HepG2 (cell line): Measurements from ENCODE around the gene CTDNEP1. TPM values are rescaled to one million over a fixed set of nuclear protein-coding genes. Genes with fewer than 3 reads are reported as not detected.

Experiments used
- ATAD3A ChIP-seq: sonication (generic); formaldehyde crosslinking; IDR thresholded peaks from 2 replicates; pipeline ENCODE4 v1.4.0; 2020; ENCODE audit warnings: missing genetic modification reagents
- BHLHE40 ChIP-seq: IDR thresholded peaks from 2 replicates; pipeline ENCODE4 v1.6.1; 2011; ENCODE audit warnings: low read length, improper control_type of control experiment
- CREM ChIP-seq, 2 experiments: sonication (generic) in 1 of 2; formaldehyde crosslinking in 1 of 2; IDR thresholded peaks; 2 replicates each; pipeline versions ENCODE4 v1.4.0 to v1.6.1; 2016 to 2020; ENCODE audit warnings: antibody characterized with exemption in 1 of 2, mild to moderate bottlenecking in 1 of 2, missing genetic modification reagents in 1 of 2
- E2F2 ChIP-seq: sonication (generic); formaldehyde crosslinking; IDR thresholded peaks from 2 replicates; pipeline ENCODE4 v1.4.0; 2020; ENCODE audit warnings: missing genetic modification reagents, borderline replicate concordance
- HNRNPH1 ChIP-seq: fragments of 200-400 bp; formaldehyde crosslinking; optimal IDR thresholded peaks from 2 replicates; pipeline ENCODE3; 2017; ENCODE audit warnings: mild to moderate bottlenecking, low read depth, low read length
- HNRNPL ChIP-seq: fragments of 200-400 bp; formaldehyde crosslinking; IDR thresholded peaks from 2 replicates; pipeline ENCODE4 v1.6.1; 2017; ENCODE audit warnings: mild to moderate bottlenecking, low read depth, low read length
- KDM2A ChIP-seq: sonication (generic); formaldehyde crosslinking; IDR thresholded peaks from 2 replicates; pipeline ENCODE4 v1.4.0; 2020; ENCODE audit warnings: low read depth, missing genetic modification reagents, borderline replicate concordance
- KDM4B ChIP-seq: sonication (generic); formaldehyde crosslinking; IDR thresholded peaks from 2 replicates; pipeline ENCODE4 v1.4.0; 2020; ENCODE audit warnings: missing genetic modification reagents
- KMT2A ChIP-seq: sonication (generic); formaldehyde crosslinking; IDR thresholded peaks from 2 replicates; pipeline ENCODE4 v1.4.0; 2020; ENCODE audit warnings: missing genetic modification reagents
- MIXL1 ChIP-seq: IDR thresholded peaks from 2 replicates; pipeline ENCODE4 v1.6.1; 2016
- NR3C1 ChIP-seq: sonication (generic); formaldehyde crosslinking; IDR thresholded peaks from 2 replicates; pipeline ENCODE4 v1.4.0; 2020; ENCODE audit warnings: missing genetic modification reagents
- POLR2AphosphoS5 ChIP-seq: IDR thresholded peaks from 2 replicates; pipeline ENCODE4 v1.6.1; 2012; ENCODE audit warnings: low read depth, low read length
- SAFB2 ChIP-seq: sonication (generic); formaldehyde crosslinking; IDR thresholded peaks from 2 replicates; pipeline ENCODE4 v1.5.1; 2020; ENCODE audit warnings: missing genetic modification reagents, low read depth, mild to moderate bottlenecking, borderline replicate concordance
- SNAI1 ChIP-seq: sonication (generic); formaldehyde crosslinking; IDR thresholded peaks from 2 replicates; pipeline ENCODE4 v1.5.0; 2020; ENCODE audit warnings: mild to moderate bottlenecking, missing genetic modification reagents, borderline replicate concordance
- TOE1 ChIP-seq: sonication (generic); formaldehyde crosslinking; IDR thresholded peaks from 2 replicates; pipeline ENCODE4 v1.4.0; 2020; ENCODE audit warnings: mild to moderate bottlenecking, missing genetic modification reagents
- ZNF343 ChIP-seq: sonication (generic); formaldehyde crosslinking; IDR thresholded peaks from 2 replicates; pipeline ENCODE4 v1.4.0; 2020; ENCODE audit warnings: mild to moderate bottlenecking, missing genetic modification reagents
- ZNF350 ChIP-seq: sonication (generic); formaldehyde crosslinking; IDR thresholded peaks from 2 replicates; pipeline ENCODE4 v1.4.0; 2020; ENCODE audit warnings: mild to moderate bottlenecking, low read depth, missing genetic modification reagents, borderline replicate concordance
- ZNF543 ChIP-seq: sonication (generic); formaldehyde crosslinking; IDR thresholded peaks from 2 replicates; pipeline ENCODE4 v1.4.0; 2020; ENCODE audit warnings: mild to moderate bottlenecking, missing genetic modification reagents
- ZNF580 ChIP-seq: IDR thresholded peaks from 2 replicates; pipeline ENCODE4 v1.6.1; 2016; ENCODE audit warnings: low read depth, borderline replicate concordance
- ZNF713 ChIP-seq: sonication (generic); formaldehyde crosslinking; IDR thresholded peaks from 2 replicates; pipeline ENCODE4 v1.4.0; 2020; ENCODE audit warnings: mild to moderate bottlenecking, missing genetic modification reagents
- ZNF883 ChIP-seq: sonication (generic); formaldehyde crosslinking; IDR thresholded peaks from 2 replicates; pipeline ENCODE4 v1.5.1; 2020; ENCODE audit warnings: mild to moderate bottlenecking, missing genetic modification reagents; ENCODE audit errors: not compliant biosample characterization
- polyA plus RNA-seq, 8 experiments: library from polyadenylated mRNA; depleted of rRNA in 3 of 8; stranded (reverse) in 7 of 8; unstranded in 1 of 8; fragments of >200 nt; fragmentation: Illumina TruSeq in 4 of 8; extraction: Trizol in 4 of 8; gene quantifications; 2 replicates each; pipeline versions ENCODE4 v1.2.1 to v1.2.3, GENCODE V29; 2011 to 2016; ENCODE audit warnings: low read depth in 4 of 8, missing spikeins in 1 of 8, mixed read lengths in 1 of 8; ENCODE audit not compliant: insufficient read depth in 1 of 8
- total RNA-seq, 5 experiments: library from RNA; depleted of rRNA; stranded (reverse); fragments of >200 nt; fragmentation: Illumina TruSeq; extraction: Trizol; gene quantifications; 2 replicates each; pipeline ENCODE4 v1.2.3, GENCODE V29; 2016; ENCODE audit warnings: low read depth in 1 of 5
- TF ChIP-seq, protein P1 (sequence below): fragments of 450-650 bp; IDR thresholded peaks from 2 replicates; pipeline ENCODE4 v1.6.1; 2016
- TF ChIP-seq, protein P2 (sequence below), 2 experiments: IDR thresholded peaks; 2 replicates each; pipeline ENCODE4 v1.6.1; 2011 to 2012; ENCODE audit warnings: low read length in 2 of 2, borderline replicate concordance in 1 of 2, low read depth in 1 of 2, mild to moderate bottlenecking in 1 of 2, moderate library complexity in 1 of 2

CTDNEP1 gene
- total and polyA plus RNA-seq, 2 of the 13 experiments (the other 11 are each of a cell fraction or from before 2014, with no cell fraction given) = 19.8 to 118 TPM

- TF ChIP-seq SAFB2 (CRISPR knock-in tag) = no peak
- no peak for TF ChIP-seq ZNF543 (CRISPR knock-in tag)
- peak; percentile 8; the same call in 1 of the 2 replicates for TF ChIP-seq BHLHE40
- peak; percentile 58; the same call in 1 of the 2 replicates for TF ChIP-seq ZNF350 (CRISPR knock-in tag)
- TF ChIP-seq KMT2A (CRISPR knock-in tag) = no peak
- no peak for TF ChIP-seq KDM4B (CRISPR knock-in tag)
- TF ChIP-seq ZNF343 (CRISPR knock-in tag) = 0 out of 2 replicates have a peak, but pooled peaks have one; percentile 22
- TF ChIP-seq MIXL1 (CRISPR knock-in tag) = no peak
- no peak for TF ChIP-seq E2F2 (CRISPR knock-in tag)
- TF ChIP-seq HNRNPL = 0 out of 2 replicates have a peak, but pooled peaks have one; percentile 24
- TF ChIP-seq TOE1 = 0 out of 2 replicates have a peak, but pooled peaks have one; percentile 1
- no peak for TF ChIP-seq SNAI1 (CRISPR knock-in tag)
- TF ChIP-seq HNRNPH1 = peak; percentile 6
- no peak for TF ChIP-seq ATAD3A
- peak; percentile 41; the same call in 1 of the 2 replicates for TF ChIP-seq POLR2AphosphoS5
- no peak for TF ChIP-seq ZNF883 (CRISPR knock-in tag)
- 0 out of 2 replicates have a peak, but pooled peaks have one; percentile 6 for TF ChIP-seq KDM2A (CRISPR knock-in tag)
- TF ChIP-seq ZNF580 (CRISPR knock-in tag) = no peak
- no peak for TF ChIP-seq ZNF713 (CRISPR knock-in tag)
- TF ChIP-seq, protein P1, sequence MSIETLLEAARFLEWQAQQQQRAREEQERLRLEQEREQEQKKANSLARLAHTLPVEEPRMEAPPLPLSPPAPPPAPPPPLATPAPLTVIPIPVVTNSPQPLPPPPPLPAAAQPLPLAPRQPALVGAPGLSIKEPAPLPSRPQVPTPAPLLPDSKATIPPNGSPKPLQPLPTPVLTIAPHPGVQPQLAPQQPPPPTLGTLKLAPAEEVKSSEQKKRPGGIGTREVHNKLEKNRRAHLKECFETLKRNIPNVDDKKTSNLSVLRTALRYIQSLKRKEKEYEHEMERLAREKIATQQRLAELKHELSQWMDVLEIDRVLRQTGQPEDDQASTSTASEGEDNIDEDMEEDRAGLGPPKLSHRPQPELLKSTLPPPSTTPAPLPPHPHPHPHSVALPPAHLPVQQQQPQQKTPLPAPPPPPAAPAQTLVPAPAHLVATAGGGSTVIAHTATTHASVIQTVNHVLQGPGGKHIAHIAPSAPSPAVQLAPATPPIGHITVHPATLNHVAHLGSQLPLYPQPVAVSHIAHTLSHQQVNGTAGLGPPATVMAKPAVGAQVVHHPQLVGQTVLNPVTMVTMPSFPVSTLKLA = peak; percentile 85
- peak; percentile 50 for TF ChIP-seq CREM (IDR thresholded peaks at IDR 0.05)
- no peak for TF ChIP-seq CREM (CRISPR knock-in tag; IDR thresholded peaks at IDR 0.05)
- TF ChIP-seq, protein P2, sequence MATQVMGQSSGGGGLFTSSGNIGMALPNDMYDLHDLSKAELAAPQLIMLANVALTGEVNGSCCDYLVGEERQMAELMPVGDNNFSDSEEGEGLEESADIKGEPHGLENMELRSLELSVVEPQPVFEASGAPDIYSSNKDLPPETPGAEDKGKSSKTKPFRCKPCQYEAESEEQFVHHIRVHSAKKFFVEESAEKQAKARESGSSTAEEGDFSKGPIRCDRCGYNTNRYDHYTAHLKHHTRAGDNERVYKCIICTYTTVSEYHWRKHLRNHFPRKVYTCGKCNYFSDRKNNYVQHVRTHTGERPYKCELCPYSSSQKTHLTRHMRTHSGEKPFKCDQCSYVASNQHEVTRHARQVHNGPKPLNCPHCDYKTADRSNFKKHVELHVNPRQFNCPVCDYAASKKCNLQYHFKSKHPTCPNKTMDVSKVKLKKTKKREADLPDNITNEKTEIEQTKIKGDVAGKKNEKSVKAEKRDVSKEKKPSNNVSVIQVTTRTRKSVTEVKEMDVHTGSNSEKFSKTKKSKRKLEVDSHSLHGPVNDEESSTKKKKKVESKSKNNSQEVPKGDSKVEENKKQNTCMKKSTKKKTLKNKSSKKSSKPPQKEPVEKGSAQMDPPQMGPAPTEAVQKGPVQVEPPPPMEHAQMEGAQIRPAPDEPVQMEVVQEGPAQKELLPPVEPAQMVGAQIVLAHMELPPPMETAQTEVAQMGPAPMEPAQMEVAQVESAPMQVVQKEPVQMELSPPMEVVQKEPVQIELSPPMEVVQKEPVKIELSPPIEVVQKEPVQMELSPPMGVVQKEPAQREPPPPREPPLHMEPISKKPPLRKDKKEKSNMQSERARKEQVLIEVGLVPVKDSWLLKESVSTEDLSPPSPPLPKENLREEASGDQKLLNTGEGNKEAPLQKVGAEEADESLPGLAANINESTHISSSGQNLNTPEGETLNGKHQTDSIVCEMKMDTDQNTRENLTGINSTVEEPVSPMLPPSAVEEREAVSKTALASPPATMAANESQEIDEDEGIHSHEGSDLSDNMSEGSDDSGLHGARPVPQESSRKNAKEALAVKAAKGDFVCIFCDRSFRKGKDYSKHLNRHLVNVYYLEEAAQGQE (IDR thresholded peaks at IDR 0.05; ENCODE audit: borderline replicate concordance in 1 of 2, low read depth in 1 of 2, low read length in 2 of 2) = no peak
- no peak for TF ChIP-seq NR3C1 (CRISPR knock-in tag)
These were observed 29.8 kb upstream of the CTDNEP1 start, which contains the start of gene SLC2A4 (continued) for GRCh38 chr17:7281074-7281952.
